NCI-H526 (cell line): ENCODE measurements around the gene NCAPH2.

ENCODE experiments used
- DNase-seq, 2 experiments: peaks; one replicate each; lab custom pipeline; 2025; lab: John Stamatoyannopoulos, UW

The NCAPH2 gene

GRCh38 chr22:50573491-50574382, 65.7 kb downstream of the NCAPH2 start:
- no peak for DNase-seq

GRCh38 chr22:50574383-50574755, 66.3 kb downstream of the NCAPH2 start:
- no peak for DNase-seq
